ENCODE results near the gene GPR135. TPM values are rescaled to one million over a fixed set of nuclear protein-coding genes. Genes with fewer than 3 reads are reported as not detected.

The GPR135 gene
- total RNA-seq, 1 donor from 2014 or later, result 3.5 TPM

DNA sequence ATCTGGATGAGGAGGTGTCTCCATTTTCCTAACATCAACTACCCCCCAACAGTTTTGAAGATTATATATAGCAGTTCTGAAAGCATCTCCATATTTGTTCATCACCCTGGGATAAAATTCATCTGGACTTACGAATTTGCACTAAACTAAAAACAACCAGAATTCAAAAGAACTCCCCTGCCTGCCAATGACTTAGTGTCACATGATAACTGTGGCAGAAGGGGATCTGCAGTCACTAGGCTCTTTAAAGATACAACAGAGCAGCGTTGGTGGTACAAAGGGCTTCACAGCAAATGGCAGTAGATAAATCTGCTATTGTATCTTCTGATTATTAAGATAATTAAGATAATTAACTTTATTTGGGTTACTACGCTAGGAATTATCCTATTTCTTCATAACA lies 30.1 kb downstream of the GPR135 start:
- Mint-ChIP-seq H3K4me3 (ENCODE audit: unreplicated experiment) (no peak overlapping the region), H3K27ac (ENCODE audit: unreplicated experiment) (no peak overlapping the region), H3K9me3 (ENCODE audit: unreplicated experiment) (peaks cover 5% of the 10 kb centered on the region), H3K27me3 (ENCODE audit: unreplicated experiment) (no peaks in the 10 kb centered on the region), H3K36me3 (ENCODE audit: unreplicated experiment) (no peaks in the 10 kb centered on the region), H3K4me1 (ENCODE audit: unreplicated experiment) (peaks cover 26% of the 10 kb centered on the region)
- DNase-seq (ENCODE audit: extremely low spot score, unreplicated experiment), result no peak
- TF ChIP-seq, protein P1, sequence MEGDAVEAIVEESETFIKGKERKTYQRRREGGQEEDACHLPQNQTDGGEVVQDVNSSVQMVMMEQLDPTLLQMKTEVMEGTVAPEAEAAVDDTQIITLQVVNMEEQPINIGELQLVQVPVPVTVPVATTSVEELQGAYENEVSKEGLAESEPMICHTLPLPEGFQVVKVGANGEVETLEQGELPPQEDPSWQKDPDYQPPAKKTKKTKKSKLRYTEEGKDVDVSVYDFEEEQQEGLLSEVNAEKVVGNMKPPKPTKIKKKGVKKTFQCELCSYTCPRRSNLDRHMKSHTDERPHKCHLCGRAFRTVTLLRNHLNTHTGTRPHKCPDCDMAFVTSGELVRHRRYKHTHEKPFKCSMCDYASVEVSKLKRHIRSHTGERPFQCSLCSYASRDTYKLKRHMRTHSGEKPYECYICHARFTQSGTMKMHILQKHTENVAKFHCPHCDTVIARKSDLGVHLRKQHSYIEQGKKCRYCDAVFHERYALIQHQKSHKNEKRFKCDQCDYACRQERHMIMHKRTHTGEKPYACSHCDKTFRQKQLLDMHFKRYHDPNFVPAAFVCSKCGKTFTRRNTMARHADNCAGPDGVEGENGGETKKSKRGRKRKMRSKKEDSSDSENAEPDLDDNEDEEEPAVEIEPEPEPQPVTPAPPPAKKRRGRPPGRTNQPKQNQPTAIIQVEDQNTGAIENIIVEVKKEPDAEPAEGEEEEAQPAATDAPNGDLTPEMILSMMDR (IDR thresholded peaks at IDR 0.05), result no peak

DNA sequence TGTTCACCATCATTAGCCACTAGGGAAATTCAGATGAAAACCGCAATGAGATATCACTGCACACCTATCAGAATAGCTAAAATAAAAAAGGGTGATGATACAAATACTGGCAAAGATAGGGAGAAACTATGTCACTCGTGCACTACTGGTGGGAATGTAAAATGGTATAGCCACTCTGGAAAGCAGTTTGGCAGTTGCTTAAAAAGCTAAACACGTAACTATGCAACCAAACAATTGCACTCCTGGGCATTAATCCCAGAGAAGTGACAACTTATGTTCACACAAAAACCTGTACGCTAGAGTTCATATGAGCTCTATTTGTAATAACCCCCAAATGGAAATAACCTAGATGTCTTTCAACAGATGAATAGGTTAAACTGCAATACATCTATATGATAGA lies 35.4 kb downstream of the GPR135 start:
- TF ChIP-seq, protein P1 (IDR thresholded peaks at IDR 0.05), result no peak
- H3K9me3 Mint-ChIP-seq (ENCODE audit: unreplicated experiment), result no peaks in the 10 kb centered on the region
- DNase-seq (ENCODE audit: extremely low spot score, unreplicated experiment), result no peak
- H3K27me3 Mint-ChIP-seq (ENCODE audit: unreplicated experiment), result no peaks in the 10 kb centered on the region
- no peak overlapping the region for H3K27ac Mint-ChIP-seq (ENCODE audit: unreplicated experiment)
- peaks cover 23% of the 10 kb centered on the region for H3K4me1 Mint-ChIP-seq (ENCODE audit: unreplicated experiment)
- H3K36me3 Mint-ChIP-seq (ENCODE audit: unreplicated experiment), result no peaks in the 10 kb centered on the region
- H3K4me3 Mint-ChIP-seq (ENCODE audit: unreplicated experiment), result no peak overlapping the region

DNA sequence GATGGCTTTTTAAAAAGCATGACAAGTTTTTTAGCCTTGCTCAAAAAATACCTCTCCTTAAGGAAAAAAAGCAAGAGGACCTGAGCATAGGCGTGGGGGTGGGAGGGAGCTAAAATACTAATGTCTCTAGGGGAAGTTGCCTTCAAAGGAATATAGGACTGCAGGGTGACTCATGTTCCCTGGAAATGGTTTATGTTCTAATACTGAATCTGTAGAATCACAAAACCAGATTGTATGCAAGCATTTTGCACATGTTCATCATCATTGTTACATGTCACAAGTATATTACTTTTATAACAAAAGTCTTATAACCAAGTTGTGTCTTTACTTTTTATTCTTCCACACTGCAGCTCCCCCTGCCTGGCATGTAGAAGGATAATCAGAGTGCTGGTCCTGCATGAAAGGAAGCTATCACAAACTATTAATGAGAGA lies 36.6 kb downstream of the GPR135 start:
- H3K4me3 Mint-ChIP-seq (ENCODE audit: unreplicated experiment), result no peak overlapping the region
- peaks cover 26% of the 10 kb centered on the region for H3K4me1 Mint-ChIP-seq (ENCODE audit: unreplicated experiment)
- TF ChIP-seq, protein P1 (IDR thresholded peaks at IDR 0.05), result peak; percentile 60
- peak overlapping the region; percentile 59 for H3K27ac Mint-ChIP-seq (ENCODE audit: unreplicated experiment)
- no peaks in the 10 kb centered on the region for H3K36me3 Mint-ChIP-seq (ENCODE audit: unreplicated experiment)
- H3K27me3 Mint-ChIP-seq (ENCODE audit: unreplicated experiment), result no peaks in the 10 kb centered on the region
- no peaks in the 10 kb centered on the region for H3K9me3 Mint-ChIP-seq (ENCODE audit: unreplicated experiment)
- DNase-seq (ENCODE audit: extremely low spot score, unreplicated experiment), result no peak

DNA sequence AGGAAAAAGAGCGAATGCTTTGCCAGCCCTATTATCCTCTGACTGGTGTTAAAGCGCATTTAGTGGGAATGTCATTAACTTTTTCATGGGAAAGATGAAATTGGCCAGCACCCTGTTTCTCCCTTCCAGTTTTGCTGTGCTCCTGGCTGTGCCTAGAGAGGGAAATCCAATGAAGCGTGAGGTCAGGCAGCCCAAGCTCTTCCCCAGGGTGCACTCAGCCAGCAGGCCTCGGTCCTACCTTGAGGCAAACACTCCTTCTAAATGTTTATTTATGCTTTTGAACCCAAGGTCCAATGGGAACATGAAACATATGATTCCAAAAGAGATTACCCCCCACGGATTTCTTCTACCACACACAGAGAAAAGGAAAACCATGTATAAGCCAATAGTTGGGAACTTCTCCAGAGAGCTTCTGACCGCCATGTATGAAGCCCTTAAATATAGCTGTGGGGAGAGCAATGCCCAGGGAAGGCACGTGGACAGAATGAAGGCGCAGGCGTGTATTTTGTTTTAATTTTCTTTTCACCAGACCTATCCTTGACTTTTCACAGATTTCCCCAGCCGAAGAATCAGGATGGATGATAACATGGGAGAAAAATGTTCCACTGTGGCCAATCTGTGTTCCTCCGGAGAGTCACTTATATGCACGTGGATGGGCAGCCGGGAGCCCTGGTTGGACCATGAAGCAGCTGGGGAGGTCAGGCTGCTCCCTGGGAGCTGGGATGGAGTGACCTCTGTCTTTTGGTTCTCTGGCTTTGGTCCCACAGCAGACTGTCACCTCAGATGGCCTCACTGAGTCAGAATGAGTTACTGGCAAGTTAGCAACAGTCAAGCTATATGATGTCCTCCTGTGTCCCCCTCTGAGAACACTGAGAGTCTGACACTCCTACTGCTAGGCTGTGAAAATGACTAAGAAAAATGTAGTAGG lies 37.3 kb downstream of the GPR135 start:
- peak overlapping the region; percentile 59 for H3K27ac Mint-ChIP-seq (ENCODE audit: unreplicated experiment)
- no peaks in the 10 kb centered on the region for H3K36me3 Mint-ChIP-seq (ENCODE audit: unreplicated experiment)
- no peaks in the 10 kb centered on the region for H3K9me3 Mint-ChIP-seq (ENCODE audit: unreplicated experiment)
- DNase-seq (ENCODE audit: extremely low spot score, unreplicated experiment), result no peak
- TF ChIP-seq, protein P1 (IDR thresholded peaks at IDR 0.05), result no peak
- H3K27me3 Mint-ChIP-seq (ENCODE audit: unreplicated experiment), result no peaks in the 10 kb centered on the region
- H3K4me3 Mint-ChIP-seq (ENCODE audit: unreplicated experiment), result no peak overlapping the region
- H3K4me1 Mint-ChIP-seq (ENCODE audit: unreplicated experiment), result peaks cover 26% of the 10 kb centered on the region

DNA sequence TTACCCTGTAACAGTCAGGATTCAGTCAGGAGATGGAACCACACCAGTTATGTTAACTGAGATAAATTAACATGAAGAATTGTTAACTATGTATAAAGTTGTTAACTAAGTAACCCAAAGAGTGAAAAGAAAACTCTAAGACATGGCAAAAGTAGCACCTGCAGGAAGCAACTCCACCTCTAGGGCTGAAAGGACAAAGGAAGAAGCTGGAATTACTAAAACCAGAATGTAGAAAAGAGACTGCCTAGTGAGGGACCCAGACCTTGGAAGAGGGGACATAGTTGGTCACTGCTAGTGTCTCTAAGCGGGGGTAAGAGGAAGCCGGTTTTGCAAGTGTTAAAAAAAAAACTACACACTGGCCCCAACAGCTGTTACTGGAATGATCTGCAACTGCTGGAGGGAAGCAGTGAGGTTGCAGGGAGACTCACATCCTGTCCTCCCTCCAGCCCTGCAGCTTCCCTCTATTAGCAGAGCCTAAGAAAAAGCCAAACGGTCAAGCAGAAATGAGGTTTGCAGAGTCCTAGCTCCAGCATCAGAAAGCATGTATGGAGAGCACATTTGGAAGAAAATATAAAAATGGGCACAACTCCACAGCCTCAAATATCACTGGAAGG lies 39.8 kb downstream of the GPR135 start:
- Mint-ChIP-seq H3K9me3 (ENCODE audit: unreplicated experiment) (no peaks in the 10 kb centered on the region), H3K27me3 (ENCODE audit: unreplicated experiment) (no peaks in the 10 kb centered on the region), H3K4me3 (ENCODE audit: unreplicated experiment) (no peak overlapping the region), H3K36me3 (ENCODE audit: unreplicated experiment) (no peaks in the 10 kb centered on the region), H3K4me1 (ENCODE audit: unreplicated experiment) (peaks cover 26% of the 10 kb centered on the region), H3K27ac (ENCODE audit: unreplicated experiment) (no peak overlapping the region)
- TF ChIP-seq, protein P1 (IDR thresholded peaks at IDR 0.05), result no peak
- no peak for DNase-seq (ENCODE audit: extremely low spot score, unreplicated experiment)
